Activated CD8-positive, alpha-beta memory T cell treated with anti-CD3 and anti-CD28 coated beads, Interleukin-2, amount 50 U/mL, for 1 hour (primary cell): ENCODE results near the gene ZBTB20.

Source experiments
- DNase-seq: peaks from one replicate; pipeline ENCODE4 v3.0.0-alpha.2; 2020; ENCODE audit errors: extremely low read depth

Gene ZBTB20

DNA sequence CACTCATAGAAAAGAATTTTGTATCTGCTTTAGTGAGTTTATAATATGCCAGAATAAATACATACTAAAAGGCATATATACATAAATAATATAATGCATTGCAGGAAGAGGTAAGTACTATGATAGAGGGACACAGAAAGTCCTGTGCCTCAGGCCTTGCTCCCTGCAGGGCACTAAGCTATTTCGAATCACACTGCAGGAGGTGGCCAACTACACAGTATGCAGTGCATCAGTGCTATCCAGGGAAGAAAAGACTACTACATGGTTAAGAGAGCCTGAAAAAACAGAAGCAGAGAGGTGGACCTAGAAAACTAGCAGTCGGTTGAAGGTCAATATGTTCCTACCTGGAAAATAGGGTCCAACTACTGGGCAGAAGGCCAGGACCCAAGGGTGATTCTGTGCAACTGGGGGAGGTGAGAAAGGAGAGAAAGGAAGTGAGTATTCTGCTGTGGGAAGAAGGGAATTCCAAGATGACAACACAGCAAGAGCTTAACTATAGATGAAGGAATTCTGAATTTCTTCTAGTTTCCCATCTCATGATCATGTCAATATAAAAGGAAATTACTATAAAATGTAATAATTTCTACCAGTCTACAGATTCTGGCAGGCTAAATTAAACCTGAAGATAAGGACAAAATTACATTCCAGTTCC is 218.0 kb downstream of the ZBTB20 start:
- DNase-seq, result no peak

DNA sequence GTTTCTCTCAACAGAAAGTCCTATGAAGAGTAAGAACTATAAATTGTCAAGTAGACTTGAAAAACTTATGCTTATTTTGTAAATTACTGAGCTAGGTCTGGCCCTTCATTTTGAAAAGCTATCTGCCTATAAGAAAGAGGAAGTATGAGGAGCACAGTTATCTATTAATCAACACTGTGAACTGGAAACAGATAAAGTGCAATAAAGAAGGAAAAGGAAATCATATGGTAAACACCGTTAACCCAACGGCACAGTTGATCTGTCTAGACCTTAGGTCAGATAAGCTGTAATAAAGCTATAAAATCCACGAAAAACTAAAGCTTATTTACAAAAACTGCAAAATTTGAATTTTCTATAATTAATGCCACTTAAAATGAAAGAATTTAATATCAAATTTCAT is 242.5 kb downstream of the ZBTB20 start:
- DNase-seq, result no peak

DNA sequence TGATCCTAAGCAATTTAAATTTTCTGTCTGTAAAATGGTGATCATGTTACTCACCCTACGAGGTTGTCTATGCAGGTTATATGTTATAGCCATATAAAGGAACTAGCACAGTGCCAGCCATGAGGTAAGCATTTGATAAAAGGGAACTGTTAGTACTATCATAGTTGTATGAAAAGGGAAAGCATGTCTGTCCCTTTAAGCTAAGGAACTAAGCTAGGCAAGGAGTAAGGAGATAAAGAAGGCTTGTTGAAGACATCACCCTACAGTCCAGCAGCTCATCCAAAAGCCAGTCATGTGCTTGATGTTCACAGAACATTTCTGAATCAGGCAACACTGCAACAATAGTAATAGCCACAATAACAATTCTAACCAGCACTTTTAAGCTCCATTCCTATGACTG is 243.9 kb downstream of the ZBTB20 start:
- no peak for DNase-seq

DNA sequence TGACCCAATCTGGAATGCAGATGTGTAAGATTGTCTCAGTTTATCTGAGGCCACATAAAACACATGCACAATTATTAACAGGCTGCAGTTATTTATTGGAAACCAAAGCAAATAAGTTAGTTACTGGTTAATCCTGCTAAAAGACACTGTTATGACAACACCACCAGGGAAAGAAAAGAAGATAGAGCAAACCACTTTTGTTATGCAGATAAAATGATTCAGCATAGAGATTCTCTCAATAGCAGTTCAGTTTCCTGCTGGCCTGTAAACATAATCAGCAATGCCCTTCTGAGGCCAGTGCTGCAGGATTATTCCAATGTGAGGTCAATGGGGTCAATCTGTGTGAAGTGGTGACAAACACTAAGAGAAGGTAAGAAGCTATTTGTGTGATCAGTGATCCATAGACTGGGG is 244.4 kb downstream of the ZBTB20 start:
- DNase-seq, result no peak

- no peak for DNase-seq
Observed at GRCh38 chr3:114900908-114901307, 246.2 kb downstream of the ZBTB20 start.

- DNase-seq, result no peak
Observed at GRCh38 chr3:114899186-114899931, 247.7 kb downstream of the ZBTB20 start.

DNA sequence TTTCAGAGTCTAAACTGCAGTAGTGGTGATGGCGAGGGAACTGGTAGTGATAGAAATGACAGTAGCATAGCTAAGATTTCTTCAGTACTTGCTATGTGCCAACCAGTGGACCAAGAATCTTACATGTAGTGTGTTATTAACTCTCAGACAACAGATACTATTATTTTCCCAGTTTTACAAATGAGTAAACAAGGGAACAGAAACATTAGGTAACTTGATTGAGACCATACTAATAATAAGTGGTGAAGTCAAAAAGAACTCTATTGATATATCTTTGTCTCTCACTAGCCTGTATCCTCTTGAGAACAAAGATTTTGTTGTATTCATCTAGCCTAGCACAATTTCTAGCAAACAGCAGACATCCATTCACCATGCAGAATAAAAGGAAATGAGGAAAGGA is 250.1 kb downstream of the ZBTB20 start:
- no peak for DNase-seq

- no peak for DNase-seq
Observed at GRCh38 chr3:114893361-114893760, 253.7 kb downstream of the ZBTB20 start.

DNA sequence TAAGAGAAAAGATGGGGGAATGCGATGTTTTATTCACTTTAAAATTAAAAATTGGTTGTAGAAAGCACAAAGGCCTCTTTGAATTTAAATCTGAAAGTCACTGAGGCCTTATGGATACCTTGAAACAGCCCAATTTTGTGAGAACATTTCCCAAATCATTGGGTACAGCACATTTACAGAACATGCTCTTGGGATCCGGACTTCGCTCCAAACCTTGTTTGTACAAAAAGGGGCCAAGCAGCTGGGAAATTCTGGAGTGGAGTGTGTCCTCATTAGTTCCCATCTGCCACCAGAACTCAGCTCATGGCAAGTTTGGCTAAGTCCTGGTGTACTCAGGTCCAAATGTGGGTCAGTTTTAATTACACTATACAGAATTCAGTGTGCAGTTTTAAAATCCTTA is 254.2 kb downstream of the ZBTB20 start:
- DNase-seq, result no peak

DNA sequence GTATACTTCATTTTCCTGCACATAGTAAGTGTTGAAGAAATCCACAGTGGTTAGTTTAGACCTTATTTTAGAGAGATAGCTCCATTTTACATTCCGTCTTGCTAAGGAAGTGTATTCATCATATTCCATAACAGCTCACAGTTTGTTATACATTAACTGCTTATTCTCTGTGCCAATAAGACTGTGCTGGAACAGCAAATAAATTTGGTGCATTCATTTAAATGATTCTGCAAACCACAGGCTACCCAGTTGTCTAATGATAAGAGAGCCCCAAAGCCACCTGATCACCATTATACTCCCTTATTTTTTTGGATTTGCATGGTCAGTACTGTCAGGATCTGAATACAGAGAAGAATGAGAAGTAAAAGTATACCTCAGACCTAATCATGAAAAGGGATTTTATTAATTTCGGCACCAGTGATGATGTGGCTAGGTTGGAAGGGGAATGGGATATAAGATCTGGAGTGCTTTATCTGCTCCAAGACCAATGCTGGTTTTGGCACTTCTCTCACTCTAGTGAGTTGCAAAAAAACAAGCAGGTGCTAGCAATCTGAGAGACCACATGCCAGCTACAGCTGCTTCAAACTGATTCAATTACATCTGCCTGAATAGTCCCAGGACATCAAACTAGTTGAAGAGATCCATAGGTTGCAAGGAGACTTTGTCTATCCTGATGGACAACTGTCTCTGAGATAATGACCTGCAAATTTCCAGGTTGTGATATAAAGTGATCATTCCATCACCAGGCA is 254.8 kb downstream of the ZBTB20 start:
- DNase-seq, result no peak

DNA sequence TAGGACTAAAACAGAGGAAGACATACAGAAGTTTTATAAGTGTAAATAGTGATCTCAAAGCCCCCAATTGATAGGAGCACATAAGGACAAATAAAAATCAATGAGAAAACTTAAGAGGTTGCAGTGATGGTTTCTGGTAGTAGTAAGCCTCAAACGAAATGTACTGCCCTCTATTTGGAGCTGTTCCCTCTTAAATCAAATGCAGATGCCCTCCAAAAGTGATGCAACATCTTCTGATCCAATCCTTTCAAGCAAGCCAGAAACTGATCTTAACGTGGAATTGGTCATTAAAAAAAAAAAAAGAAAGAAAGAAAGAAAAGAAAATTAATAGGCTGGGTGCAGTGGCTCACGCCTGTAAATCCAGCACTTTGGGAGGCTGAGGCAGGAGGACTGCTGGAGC is 259.3 kb downstream of the ZBTB20 start:
- DNase-seq, result no peak

GRCh38 chr3:114886905-114887304 is 260.2 kb downstream of the ZBTB20 start:
- no peak for DNase-seq

DNA sequence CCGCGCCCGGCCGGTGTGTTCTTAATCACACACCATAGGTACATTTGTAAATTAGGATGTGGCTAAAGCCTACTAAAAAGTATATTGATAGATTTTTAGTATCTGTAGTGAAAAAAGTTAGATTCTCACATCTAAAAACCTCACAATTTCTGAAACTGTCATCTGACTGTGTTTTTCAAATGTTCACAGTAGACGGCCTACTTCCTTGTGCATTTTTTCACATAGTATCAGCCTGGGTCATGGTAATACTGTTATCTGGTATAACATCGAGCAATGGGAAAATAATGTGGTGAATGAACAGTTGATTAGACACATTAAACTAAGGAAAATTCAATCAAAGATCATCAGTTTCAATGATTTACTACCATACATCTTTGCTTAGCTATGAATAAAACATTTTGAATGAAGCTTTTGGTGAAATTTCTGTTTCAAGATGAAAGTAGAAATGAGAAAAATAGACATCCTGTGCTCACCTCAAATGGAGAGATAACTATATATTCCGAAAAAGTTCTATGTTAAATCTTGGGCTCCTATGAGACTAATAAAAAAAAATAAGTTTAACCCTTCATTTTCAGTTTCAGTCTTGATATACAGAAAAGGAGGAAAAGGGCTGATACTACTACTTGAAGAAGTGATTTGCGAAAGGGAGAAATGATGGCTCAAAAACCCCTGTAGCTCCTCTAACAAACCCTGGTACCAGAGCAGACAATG is 262.7 kb downstream of the ZBTB20 start:
- no peak for DNase-seq

DNA sequence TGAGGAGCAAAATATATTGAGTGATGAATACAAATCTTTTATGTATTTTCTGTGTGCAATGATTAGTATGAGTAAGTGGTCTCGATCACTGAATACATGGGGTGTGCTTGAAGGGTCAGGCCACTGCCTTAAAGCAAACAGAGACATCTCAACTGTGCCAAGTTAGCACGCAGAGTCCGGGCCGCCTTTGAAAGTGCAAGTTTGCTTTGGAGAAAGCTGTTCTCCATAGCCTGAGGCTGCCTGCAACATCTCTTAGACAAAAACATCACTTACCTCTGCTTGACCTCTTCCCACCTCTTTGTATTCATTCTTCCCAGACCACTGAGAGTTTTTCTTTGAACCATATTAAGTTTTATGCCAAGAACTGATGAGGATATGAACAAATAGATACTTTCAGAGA is 267.0 kb downstream of the ZBTB20 start:
- no peak for DNase-seq

- no peak for DNase-seq
Observed at GRCh38 chr3:114879059-114880031, 267.7 kb downstream of the ZBTB20 start.

DNA sequence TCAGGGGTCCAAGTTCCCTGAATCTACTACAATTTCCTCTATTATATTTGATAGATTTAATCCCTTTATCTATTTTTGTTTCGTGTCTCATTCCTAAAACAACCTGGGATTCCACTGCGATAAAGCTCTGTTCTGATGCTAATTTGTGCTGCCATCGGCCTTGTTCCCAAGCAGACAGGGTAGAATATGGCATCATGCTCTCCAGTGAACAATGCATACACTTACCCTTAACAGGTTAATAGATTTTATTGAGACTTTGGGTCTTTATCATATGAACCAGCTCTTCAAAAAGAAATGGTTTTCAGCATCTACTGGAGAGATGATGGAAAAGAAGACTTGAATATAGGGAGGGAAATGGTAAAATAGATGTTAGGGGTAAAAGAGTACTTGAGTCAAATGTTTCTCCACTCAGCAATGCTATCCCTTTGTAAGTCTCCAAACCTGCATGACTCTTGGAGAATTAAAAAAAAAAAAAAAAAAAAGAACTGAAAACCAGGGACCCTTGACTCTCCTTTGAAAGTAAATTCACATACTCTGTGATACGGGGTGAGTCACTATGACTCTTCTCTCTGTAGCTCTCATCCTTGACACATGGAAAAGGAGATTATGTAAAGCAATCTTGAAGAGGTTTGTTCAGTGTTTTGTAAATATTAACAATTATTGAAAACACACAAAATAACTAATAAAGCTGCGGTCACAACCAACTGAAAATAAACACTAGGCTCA is 268.8 kb downstream of the ZBTB20 start:
- DNase-seq, result no peak

DNA sequence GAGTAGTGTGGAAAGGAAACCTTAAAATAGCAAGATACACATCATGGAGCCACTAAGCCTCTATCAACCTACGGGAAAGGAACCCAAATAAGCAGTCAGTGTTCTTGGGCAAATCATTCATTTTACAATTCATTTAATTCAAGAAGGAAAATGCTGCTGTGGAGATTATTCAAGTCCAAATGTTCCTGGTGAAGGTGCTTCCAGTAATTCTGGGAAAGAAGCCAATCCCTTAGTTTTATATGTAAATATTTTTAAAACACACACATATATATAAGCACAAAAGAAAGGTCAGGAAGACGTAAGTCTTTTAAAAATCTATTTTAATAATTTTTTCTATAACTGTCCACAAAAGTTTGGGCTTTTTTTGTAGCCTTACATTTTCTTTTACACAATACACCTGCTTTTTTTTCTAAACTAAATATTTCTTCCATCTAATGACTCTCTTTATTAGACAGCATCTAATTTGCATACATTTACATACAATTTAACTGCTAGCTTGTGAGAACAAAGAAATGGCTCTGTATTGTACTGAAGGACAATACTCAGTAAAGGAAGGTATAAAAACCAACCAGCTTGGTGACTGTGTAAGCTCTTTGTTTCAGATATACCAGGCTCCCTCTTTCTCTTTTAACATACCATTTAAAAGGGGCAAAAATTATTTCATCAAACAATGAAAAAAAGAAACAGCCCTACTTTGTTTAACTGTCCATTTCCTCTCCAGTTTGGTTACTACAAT is 269.5 kb downstream of the ZBTB20 start:
- DNase-seq, result no peak

DNA sequence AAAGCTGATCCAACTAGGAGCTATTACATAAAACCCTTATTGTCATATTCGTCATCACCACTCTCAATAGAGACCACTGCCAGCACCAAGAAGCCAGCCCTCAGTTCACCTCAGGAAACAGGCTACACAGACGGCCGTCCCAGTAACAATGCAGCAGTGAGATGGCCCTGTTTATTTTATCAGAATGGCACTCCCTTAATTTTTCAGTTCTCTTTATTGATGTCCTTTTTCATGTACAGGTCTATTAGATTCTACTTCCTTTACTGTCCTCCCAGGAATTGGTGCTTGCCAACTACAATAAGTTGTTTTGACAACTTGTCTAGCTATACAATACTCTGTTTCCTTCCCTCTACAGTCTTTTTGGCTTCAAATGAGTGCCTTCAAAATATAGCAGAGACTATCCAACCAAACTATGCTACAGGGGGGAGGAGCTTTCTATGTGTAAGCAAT is 272.5 kb downstream of the ZBTB20 start:
- no peak for DNase-seq

DNA sequence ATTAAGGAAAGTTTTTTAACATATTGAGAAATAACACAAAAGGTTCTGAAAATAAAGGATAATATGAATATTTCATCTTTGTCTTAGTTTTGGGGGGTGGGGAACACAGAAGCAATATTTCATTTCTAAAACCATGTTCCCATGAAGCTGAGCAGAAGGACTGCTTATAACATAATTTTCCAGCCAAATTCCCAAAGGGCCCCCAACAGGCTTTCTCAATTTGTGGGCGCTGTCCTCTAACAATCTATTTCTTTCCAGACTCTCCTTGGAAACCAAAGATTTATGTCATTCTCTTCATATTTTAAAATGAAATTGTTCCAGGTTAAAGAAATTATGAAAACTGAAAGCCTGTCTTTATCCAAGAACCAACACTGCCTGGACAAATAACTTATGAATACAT is 273.5 kb downstream of the ZBTB20 start:
- DNase-seq, result no peak

DNA sequence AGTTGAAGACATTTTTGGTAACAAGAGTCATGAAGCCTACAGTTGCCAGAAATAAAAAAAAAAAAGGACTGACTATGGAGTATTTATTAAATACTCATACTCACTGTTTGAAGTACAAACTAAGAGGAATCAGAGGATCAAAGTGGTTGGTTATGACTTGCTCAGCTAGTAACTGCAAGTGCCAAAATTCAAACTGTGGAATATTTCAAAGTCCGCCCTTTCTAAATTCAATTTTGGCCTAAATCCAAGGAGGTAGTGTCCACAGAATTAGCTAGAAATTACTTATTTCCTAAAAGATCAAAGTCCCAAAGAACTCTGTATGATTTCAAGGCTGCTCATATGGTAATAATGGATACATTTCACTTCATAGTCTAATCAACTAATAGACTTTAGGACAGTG is 274.5 kb downstream of the ZBTB20 start:
- DNase-seq, result no peak
